Putamen (tissue), 1 donor: ENCODE results near the gene RNF19B.
A peak's percentile ranks its signal among the peaks of the same experiment; 100 is the strongest.

Experiments
- DNase-seq: peaks from one replicate; pipeline ENCODE4 v3.0.0-alpha.2; 2016; ENCODE audit warnings: low spot score

RNF19B gene

DNA sequence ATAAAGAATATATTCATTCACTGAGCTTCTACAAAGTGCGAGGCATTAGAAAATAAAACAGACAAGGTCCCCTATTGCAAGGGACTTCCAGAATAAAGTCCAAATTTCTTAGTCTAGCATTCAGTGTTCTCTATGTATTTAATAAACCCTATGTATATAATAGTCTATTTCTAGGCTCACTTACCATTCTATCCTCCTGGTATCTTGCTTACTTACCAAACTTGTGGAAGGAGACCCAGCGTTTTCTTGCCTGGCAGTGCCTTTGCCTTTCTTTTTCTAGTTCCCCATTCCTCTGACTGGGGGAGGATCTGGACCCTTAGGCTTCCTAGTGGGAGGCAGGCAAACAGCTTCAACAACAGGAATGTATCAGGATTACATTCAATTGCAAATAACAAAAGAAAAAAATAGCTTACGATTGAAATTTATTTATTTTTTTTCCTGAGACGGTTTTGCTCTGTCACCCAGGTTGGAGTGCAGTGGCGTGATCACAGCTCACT, 690 bp upstream of the RNF19B start:
- DNase-seq = no peak

DNA sequence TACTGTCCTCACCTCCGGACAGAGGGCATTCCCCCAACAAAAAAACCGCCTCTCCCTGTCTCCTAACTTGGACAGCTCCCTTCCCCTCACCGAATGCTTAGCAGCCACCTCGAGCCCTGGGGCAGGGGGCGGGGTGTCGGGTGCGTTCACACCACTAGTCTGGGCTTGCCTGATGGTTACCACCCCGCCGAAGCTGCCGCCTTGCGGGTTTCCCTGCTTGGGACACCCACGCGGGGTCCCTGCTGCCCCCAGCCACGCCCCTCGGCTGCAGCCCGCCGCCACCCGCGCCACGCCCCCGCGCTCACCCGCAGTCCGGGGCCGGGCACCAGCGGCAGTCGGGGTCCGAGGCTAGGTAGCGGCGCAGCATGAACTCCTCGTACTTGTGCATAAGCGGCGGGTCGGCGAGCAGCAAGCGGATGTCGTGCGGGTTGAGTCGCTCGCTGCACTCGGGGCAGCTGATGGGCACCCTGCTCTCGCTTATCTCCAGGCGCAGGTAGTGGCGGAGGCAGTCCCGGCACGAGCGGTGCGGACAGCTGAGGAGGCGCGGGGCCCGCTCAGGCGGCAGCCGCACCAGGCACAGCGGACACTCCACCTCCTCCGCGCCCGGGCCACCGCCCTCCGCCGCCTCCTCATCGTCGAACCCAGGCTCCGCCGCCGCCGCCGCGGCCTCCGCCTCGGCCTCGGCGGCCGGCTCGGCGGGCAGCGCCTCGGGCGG, 706 bp downstream of the RNF19B start:
- DNase-seq = no peak

DNA sequence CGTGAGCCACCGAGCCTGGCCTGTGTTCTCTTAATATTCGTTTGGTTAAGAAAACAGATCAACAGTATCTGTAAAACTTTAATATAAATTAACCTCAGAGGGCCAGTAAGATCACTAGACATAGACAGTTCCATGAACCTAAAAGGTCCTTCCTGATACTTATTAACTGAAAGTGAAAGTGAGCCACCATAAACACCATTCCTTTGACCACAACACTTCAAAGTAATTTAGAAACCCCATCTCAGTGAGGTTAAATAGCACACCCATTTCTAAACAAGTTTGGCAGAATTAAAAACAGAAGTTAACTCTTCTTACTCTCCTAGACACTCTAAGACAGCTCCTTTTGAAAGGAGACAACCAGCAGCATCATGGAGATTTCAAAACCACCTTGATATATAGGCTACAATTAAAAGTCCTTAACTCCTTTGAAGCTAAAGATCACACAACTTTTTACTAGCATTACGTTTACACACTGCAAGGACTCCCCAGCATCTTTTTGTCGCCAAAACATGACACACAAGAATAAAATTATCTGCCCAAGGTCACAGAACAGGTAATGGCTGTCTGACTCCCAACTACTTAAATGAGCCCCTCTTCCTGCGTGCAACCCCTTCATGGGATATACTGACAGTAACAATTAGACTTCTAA, 2.2 kb downstream of the RNF19B start:
- DNase-seq = no peak

DNA sequence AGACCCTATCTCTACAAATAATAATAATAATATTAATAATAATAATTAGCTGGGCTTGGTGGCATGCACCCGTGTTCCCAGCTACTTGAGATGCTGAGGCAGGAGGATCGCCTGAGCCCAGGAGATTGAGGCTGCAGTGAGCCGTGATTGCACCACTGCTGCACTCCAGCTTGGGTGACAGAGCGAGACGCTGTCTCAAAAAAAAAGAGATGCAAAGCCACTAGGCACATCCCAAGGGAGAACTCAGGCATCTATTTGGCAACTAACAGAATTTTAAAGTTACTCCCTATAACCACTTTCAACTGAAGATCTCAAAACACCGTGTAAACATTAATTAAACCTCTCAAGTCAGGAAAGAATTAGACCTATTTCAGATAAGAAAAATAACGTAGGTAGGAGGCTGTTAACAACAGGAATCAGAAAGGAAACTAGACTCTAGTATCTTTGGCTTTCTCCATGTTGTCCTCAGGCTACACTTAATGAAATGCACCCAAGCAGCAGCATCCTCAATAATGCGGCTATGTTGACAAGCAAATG, 3.7 kb downstream of the RNF19B start:
- no peak for DNase-seq

DNA sequence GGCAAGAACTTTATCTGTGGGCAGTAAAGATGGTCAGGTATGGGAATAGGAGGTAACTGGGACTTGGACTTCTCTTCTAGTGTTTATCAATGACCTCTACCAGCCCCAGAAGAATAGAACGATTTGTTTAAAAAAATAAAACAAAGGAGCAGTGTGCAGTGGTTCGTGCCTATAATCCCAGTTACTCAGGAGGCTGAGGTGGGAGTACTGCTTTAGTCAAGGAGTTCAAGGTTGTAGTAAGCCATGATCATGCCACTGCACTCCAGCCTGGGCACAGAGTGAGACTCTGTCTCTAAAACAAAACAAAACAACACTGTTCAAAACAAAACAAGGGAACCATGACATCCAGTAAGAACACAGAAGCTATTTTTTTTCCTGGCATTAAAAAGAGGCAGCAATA, 4.3 kb downstream of the RNF19B start:
- DNase-seq = no peak

DNA sequence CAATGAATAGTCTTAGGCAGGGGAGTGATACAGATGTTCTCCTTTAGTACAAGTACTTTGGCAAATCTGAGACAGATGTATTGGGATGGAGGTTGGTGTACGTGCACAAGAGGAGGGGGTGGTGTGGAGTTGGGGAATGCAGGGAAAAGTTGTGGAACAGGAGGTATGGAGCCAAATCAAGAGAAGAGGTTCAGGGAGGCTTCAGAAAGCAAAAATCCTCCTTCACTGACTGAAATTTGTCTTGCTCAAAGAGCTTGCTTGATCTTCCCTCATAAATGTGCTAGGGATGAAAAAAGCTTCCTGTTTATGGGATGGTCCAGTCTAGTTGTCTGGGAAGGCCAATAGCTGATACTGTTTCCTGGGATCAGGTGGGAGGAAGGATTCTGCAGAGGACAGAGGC, 5.8 kb downstream of the RNF19B start:
- DNase-seq = no peak

DNA sequence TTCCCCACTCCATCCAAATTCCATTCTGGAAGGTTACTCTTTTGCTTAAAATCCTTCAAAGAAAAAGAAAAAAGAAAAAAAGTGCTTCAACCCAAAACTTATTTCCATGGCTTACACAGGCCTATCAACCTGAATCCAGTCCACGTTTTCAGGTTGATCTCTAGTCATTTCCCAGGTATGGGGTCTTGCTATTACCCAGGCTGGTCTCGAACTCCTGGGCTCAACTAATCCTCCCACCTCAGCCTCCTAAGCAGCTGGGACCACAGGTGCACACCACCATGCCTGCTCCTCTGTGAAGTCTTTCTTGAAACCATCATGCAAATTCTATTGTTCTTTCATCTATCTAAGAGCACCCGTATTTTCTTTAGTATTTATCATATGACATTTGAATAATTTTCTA, 7.6 kb downstream of the RNF19B start:
- DNase-seq = no peak

DNA sequence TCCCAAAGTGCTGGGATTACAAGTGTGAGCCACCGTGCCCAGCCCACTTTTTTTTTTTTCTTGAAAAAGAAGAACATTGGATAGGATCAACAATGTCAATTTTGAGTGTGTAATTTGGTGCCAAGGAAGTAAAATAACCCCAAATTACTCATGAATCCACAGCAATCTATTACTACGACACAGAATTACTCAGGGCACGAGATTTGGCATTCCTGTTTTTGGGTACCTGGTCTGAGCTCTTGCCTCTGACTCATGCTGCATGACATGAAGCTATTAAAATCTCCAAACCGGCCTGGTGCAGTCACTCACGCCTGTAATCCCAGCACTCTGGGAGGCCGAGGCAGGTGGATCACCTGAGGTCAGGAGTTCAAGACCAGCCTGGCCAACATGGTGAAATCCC, 10.4 kb downstream of the RNF19B start:
- no peak for DNase-seq

DNA sequence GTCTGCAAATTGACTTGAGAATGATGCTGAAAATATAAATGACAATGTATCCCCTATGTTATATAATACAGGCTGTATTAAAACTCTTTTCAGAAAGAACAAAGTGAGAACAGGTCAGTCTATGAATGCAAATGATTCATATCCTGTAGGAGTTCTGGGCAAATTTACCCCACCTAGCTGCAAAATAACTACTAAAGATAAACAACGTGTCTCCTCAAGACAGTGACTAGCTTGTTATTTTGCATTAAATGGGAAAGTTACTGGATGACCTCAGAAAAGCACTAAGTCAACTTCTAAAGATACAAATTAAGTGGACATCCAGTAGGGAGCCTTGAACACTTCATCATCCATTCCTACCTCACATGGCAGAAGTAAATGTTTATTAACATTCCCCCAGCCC, 11.1 kb downstream of the RNF19B start:
- no peak for DNase-seq

DNA sequence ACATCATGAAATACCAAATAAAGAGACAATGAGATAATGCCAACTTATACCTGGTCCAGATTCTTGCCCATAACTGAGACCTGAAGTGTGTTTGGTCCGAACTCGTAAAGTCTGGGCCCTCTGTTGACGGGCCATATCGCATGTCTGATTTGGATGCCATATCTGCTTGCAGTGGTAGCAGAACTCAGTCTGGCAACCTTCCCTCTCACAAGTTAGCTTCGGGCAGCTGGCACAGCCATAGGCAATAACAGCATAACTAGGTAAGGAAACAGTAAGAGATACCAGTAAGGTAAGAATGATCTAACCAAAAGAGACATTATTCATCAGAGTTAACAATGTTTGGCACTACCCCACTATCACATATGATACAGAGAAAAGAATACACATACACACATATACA, 15.1 kb downstream of the RNF19B start:
- no peak for DNase-seq

DNA sequence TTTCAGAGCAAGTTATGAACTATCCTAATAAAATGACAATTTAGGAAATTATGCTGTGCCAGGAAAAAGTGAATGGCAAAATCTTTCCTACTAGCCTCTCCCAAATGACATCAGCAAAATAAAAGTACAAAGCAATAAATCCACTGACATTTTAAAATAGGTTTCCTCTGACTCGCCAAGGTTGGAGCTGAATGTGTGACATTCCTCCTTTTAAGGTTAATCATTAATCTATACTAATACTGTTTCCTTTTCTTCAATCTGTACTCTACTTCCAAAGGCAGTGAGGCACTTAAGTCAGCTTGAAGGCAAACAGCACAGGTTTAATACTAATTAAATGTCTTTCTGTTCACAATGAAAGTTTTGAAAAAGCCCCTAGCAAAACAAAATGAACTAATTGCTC, 15.7 kb downstream of the RNF19B start:
- no peak for DNase-seq

DNA sequence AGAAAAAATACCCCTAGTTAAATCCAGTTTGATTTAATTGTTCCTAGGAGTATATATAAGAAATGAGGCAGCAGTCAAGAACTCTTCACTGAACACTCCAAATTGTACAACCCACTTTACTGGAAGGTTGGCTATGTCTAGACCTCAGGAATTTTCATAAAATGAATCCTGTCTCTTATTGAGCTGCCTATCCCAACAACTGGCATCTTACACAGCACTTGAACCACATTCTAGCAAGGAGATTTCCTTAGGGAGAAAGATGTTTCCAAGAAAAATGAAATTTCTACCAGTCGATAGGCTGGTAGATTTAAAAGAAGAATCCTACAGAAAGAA, 16.3 kb downstream of the RNF19B start:
- DNase-seq = no peak

DNA sequence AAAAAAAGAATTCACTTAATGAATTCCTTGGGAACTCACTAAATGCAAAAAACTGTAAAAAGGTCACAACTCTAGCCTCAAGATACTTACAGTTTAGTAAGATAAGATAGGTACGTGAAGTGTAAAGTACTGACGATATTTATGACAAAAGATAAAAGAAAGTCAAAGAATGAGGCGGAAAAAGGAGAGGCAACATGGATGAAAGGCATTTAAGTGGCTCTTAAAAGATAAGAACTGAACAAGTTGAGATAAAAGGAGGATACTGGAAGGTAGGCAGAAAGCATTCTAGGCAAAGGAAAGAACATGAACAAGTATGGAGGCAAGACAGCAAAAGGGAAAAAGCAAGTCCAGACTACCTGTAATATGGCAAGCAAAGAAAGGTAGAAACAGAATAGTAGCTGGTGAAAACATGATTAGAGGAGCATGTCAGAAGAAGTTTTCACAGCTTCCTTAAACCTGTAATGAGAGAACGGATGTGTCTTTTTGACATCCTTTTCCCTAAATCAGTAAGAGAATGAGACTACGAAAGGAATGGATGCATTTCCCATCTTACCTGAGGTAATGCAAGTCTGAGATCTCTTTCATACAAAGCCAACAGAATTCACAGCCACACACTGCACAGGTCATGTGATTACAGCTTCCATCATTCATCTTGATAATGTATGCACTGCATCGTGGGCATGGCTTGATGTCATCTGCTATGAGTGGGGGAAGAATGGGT, 16.8 kb downstream of the RNF19B start:
- DNase-seq = peak; percentile 61

DNA sequence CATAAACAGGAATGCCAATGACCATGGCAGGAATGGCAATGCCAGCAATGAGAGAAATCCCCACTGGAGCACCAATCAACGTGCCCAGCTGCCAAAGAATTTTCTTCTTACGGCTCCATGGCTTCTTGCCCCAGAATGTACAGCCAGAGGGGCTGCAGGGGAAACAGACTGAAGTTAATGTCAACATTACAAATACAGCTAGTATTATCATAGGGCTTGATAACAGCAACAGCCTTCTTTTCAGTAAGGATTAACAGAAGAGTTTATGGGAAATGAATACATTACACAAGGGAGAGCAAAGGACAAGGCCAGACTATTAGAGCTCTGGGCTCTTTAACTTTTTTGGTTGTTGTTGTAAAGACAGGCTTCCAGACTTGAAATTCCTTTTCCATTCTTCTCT, 18.2 kb downstream of the RNF19B start:
- no peak for DNase-seq

DNA sequence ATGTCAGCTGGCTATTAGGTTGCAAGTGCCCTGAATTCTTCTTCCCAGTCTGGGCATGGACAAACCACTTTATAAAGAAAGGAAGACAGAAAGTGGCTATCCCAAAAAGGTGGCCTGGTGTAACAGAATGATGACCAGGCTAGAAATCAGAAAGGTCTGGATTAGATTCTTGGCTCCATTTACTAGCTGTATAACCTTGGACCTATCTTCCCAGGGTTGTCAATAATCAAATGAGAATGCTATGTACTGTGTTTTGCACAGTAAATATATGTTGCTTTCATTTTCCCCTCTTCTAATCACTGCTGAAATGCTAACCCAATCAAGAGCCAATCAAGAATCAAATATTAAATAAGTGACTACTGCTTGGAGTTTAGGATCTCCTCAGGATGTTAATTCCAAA, 20.4 kb downstream of the RNF19B start:
- DNase-seq = no peak

DNA sequence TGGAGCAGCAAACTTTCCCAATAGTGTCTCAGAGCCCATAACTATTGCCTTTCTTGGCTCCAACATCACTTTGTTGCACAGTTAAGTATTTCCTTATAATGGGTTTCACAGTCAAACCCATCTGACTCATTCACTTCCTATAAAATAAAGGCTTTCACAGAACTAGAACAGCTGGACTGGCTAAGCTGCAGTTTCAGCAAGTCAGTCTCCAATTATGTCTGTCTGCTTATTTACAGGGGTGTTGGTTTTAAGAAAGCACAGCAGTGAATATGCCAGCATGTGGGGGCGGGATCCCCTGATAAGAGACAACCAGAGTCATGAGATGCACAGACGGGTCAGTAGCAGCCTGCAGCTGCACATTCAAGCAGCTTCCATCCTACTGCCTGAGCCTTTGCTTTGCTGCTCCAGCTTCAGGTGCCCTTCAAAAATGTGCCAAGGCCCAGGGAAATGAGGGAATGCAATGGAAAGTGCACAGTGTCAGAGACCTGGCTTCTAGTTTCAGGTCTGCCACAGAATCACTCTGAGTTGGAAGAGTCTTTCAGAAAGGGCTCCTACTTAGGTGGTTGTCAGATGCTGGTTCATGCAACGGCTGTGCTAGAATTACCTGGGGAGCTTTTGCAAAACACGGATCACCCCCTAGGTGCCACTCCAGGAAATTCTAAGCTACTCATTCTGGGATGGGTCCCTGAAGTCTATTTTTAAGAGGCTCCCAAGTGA, 24.8 kb downstream of the RNF19B start:
- no peak for DNase-seq

DNA sequence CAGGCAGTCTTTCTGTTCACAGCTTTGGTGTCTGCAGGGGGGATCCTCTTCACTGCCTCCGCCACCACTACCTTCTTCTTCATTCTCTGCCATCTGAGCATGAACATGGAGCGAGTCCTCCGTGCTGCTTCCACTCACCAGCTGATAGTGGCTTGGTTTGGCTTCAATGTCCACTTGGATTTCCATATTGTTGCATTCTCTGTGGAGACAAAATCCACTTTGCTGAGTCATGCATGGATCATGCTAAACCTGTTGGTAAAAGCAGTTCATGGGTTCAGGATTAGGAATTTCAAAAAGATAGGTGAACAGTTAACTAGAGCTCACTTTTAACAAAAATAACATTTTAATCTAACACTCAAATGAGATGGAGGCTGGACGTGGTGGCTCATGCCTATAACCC, 27.5 kb downstream of the RNF19B start:
- no peak for DNase-seq

DNA sequence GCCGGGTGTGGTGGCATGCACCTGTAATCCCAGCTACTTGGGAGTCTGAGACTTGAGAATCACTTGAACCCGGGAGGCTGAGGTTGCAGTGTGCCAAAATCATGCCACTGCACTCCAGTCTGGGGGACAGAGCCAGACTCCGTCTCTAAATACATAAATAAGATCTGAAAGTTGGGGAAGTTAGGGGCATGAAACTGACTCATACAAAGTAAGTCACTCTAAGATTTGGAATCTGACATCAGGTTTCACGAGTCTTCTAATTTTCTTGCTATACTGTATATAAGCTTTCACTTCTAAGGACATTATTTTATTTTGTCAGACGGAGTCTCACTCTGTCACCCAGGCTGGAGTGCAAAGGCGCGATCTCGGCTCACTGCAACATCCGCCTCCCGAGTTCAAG, 30.1 kb downstream of the RNF19B start:
- no peak for DNase-seq

DNA sequence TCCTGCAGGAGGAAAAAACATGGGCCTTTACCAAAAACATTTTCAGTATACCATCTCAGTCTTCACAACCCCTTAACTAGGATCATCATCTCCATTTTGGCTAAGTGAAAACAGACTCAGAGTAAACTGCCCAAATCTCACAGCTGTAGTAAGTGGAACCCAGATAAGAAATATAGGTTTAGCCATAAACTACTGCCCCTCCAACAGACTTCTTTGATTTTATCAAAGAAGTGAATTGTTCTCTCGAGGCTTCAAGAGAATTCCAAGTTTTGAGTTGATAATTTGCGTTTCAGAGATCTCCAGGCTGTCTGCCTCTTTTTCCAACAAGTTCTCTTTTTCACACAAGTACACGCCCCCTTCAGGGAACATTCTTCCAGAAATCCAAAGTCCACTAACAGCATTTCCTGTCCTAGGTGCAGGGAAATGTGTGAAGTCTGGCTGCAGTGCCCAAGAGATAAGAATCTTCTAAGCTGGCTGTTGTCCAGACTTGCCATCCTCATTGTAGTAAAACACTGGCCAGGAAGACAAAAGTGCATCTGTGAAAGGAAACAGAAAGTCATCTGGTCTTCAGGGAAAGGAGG, 30.8 kb downstream of the RNF19B start:
- DNase-seq = no peak

DNA sequence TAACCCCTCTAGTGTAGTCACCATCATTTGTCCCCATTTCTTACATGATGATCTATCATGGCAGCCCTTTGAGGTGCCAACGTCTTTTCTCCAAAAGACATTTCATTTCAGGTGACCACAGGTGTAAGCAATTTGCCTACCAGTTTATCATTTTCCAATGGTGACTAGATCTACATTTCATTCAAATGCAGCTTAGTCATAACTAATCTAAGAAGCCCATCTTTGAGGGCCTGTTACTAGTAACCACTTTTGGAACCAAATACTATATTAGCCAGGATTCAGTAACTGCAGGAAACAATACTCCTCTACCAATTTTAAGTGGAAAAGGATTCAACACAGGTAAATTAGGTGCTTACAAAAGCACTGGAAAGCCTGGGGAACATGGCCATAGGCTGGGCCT, 32.8 kb downstream of the RNF19B start:
- DNase-seq = no peak

DNA sequence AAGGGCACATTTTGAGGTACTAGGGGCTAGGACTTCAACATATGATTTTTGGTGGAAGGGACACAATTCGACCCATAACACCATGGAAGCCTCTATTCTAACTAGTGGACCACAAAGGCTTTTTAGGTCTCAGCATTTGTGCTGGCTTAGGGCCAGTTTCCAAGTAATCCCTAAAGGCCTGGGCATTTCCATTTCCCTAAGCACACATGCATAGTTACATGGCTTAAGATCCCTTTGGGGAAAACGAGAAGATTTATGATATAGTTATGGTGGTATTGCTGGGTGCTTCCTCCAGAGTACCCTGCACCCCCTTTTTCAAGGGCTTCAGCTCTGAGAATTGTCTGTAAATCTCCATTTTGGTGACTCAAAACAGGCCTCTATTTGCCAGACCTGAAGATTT, 35.2 kb downstream of the RNF19B start:
- DNase-seq = no peak

DNA sequence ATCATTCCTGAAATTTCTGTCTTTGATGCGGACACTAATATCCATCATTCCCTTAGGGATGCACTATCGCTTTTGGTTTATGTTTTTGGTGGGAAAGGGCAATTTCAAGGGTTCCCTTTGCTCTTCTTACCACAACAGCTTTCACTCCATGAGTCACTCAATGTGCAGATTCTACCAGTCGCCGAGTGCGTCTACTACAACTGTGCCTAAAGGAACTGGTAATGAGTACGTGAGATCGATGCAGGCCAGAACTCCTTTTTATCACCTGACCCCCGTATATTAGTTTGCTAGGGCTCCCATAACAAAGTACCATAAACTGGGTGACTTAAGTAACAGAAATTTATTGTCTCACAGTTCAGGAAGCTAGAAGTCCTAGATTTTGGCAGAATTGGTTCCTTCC, 35.9 kb downstream of the RNF19B start:
- DNase-seq = no peak
